Measurements from ENCODE around the gene PNPLA5.

PNPLA5 gene

DNA sequence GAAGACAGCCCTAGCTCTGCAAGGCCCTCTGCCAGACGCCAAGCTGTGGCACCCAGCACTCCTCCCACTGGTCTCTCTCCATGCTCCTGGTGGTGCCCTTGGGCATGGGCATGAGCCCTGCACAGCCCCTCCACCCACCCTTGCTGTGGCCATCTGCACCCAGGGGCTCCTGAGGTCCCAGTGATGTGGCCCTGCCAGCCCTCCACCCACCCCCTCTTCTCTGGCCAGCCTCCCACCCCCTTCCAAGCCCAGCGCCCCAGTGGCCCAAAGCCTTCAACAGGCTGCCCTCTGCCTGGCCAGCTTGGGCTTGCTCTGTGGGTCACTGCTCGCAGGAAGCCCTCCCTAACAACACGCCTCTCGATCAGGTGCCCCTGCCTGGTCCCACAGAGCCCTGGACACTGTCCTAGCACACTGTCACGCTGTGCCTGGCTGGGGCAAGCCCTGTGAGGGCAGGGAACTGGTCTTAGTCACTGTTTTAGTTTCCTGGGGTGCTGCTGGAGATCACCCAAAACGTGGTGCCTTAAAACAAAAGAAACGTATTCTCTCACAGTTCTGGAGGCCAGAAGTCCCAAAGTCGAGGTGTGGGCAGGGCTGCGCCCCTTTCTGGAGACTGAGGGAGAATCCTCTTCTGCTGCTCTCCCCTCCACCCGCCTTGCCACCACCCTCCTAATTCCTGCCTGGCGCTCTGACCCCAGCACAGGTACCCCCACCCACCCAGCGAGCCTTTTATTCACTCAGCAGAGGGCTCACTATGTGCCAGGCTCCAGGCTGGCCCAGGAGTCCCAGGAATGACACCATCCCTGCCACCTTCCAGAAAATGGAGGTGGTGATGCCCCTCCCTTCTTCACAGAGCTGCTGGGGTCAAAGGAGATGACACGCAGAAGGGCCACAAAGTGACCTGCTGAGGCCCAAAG lies 44.2 kb downstream of the PNPLA5 start:
- Mint-ChIP-seq H3K4me3 (no peak overlapping the region), H3K27ac (no peak overlapping the region), H3K9me3 (no peaks in the 10 kb centered on the region), H3K36me3 (ENCODE audit: low read depth) (no peaks in the 10 kb centered on the region), H3K27me3 (peaks cover 8% of the 10 kb centered on the region), H3K4me1 (no peaks in the 10 kb centered on the region)
- ATAC-seq, result no peak
- no peak for DNase-seq

DNA sequence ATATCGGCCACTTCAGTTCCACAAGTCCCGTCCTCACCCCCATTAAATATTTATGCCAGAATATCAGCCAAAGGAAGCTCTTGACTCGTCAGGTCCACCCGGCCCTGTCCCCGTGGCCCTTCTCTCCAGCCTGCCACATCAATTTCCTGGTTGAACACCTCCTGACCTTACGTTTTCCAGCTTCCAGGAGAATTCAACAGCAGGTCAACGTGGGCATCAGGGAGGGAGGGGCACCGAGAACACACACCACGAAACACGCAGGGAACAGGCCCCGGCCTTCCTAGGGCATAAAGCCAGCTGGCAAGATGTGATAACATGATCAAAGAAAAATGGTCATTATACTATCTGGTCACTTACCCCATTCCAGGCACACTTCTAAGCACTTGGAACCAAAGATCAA lies 44.8 kb downstream of the PNPLA5 start:
- H3K9me3 Mint-ChIP-seq, result no peaks in the 10 kb centered on the region
- H3K36me3 Mint-ChIP-seq (ENCODE audit: low read depth), result no peaks in the 10 kb centered on the region
- ATAC-seq (no peak), DNase-seq (no peak)
- H3K27ac Mint-ChIP-seq, result no peak overlapping the region
- H3K27me3 Mint-ChIP-seq, result peaks cover 6% of the 10 kb centered on the region
- no peak overlapping the region for H3K4me3 Mint-ChIP-seq
- no peaks in the 10 kb centered on the region for H3K4me1 Mint-ChIP-seq

DNA sequence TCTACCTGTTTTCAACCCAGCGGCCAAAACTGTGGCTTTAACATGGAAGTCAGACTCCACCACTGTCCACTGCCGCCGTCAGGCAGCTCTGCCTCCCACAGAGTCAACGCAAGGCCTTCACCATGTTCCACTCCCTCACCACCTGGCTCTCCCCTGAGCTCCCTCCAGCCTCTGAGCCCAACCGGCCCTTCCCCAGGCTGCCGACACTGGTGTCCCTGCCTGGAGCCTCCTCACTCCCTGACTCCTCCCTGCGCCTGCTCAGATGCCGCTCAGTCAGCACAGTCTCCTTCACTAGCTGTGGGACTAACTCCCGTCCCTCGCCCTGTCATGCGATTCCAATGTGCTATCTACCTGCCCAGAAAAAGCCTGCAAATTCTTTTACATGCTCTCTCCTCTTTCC lies 45.8 kb downstream of the PNPLA5 start:
- H3K4me1 Mint-ChIP-seq, result no peaks in the 10 kb centered on the region
- no peak for DNase-seq

DNA sequence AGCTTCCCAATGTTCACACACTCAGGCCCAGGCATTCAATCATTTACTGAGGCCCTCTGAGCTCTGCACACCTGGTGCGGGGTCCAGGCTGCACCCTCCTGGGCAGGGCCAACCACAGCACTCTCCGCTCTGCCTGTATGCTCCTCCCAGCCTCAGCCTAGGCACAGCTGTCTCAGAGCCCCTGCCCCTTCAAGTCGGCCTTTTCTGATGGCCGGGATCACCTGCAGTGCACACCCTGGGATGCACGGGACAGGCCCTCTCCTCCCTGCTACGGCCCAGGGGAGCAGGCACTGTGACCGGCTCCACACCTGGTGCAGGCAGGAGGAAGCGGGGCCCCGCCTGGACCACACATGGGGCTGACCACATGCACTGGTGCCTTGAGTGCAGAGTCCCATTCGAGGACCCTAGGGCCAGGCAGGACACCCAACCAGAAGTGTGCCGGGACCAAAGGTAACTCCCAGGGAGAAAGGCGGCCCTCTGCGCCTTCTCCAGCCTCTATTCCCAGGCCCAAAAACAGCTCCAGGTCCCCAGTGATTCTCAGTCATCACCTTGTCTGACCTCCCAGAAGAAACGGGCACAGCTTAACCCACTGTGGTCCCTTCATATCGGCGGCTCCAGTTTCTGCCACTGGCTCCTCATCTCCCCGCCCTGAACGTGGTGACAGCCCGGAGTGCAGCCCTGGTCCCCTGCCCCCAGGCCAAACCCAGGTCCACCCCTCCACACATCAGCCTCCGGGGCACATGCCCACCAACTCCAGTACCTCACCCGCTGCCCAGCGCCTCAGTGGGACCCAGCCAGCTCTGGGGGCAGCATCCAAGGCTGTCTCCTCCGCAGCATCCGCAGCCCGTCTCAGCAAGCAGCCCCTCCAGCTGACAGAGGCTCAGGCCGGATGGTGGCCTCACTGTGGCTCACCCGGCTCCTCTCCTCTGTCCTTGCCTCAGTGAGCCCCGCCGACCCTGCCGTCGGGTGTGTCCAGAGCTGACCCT lies 47.0 kb downstream of the PNPLA5 start:
- H3K4me1 Mint-ChIP-seq, result no peaks in the 10 kb centered on the region
- H3K4me3 Mint-ChIP-seq, result no peak overlapping the region
- ATAC-seq (no peak), DNase-seq (no peak)
- H3K27ac Mint-ChIP-seq, result no peak overlapping the region
- H3K9me3 Mint-ChIP-seq, result no peaks in the 10 kb centered on the region
- no peaks in the 10 kb centered on the region for H3K36me3 Mint-ChIP-seq (ENCODE audit: low read depth)
- H3K27me3 Mint-ChIP-seq, result no peaks in the 10 kb centered on the region

More for the DNA sequence above, 45.8 kb downstream of the PNPLA5 start:
- no peaks in the 10 kb centered on the region for H3K36me3 Mint-ChIP-seq (ENCODE audit: low read depth)
- no peak for ATAC-seq
- peaks cover 1% of the 10 kb centered on the region for H3K27me3 Mint-ChIP-seq
- H3K4me3 Mint-ChIP-seq, result no peak overlapping the region
- no peaks in the 10 kb centered on the region for H3K9me3 Mint-ChIP-seq
- no peak overlapping the region for H3K27ac Mint-ChIP-seq

DNA sequence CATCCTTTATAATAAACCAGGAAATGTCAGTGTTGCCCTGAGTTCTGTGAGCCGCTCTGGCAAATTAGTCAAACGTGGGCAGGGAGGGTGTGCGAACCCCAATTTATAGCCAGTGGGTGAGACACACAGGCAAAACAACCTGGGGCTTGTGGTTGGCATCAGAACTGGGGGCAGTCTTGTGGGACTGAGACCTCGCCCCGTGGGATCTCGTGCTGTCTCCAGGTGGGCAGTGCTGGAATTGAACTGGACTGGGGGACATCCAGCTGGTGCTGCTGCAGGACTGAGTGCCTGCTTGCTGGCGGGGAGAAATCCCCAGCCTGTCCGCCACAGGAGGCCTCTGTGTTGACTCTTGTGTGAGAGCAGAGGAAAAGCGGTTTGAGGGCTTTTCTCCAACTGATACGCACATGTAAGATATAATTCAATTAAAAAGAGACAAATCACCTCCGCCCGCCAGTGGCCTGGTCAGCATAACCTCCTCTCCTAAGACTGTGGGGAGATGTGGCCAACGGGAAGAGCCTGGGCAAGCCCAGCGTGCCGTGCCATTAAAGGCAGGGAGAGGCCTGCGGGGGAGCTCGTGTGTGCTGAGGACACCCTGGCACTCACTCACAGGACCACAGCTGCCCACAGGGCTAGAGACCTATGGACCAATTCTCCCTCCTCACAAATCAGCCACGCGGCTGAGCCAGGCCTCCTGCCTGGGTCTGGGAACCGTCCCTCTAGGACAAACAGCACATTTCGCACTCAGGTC lies 47.9 kb downstream of the PNPLA5 start:
- H3K9me3 Mint-ChIP-seq, result no peaks in the 10 kb centered on the region
- H3K4me1 Mint-ChIP-seq, result no peaks in the 10 kb centered on the region

DNA sequence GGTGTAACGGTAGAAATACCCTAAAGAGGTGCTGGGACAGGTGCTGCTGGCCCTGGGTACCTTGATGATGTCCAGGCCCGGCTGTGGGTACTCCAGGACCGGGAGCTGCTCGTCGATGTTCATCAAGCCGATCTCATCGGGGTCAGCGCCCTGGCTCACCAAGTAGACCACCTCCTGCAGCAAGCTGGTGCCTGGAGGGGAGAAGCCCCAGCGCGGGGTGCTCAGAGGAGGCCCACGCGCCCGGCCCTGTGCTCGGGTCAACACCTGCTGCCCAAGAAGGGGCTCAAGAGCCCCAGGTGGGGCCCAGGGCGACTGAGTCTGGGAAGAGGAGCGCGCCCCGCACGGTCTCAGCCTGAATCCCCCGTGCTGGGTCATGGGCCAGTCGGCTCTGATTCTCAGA lies 50.1 kb downstream of the PNPLA5 start:
- Mint-ChIP-seq H3K4me1 (no peaks in the 10 kb centered on the region), H3K4me3 (no peak overlapping the region), H3K27me3 (no peaks in the 10 kb centered on the region), H3K9me3 (no peaks in the 10 kb centered on the region), H3K27ac (no peak overlapping the region), H3K36me3 (ENCODE audit: low read depth) (no peaks in the 10 kb centered on the region)
- no peak for ATAC-seq
- no peak for DNase-seq

More for the DNA sequence above, 47.9 kb downstream of the PNPLA5 start:
- no peak overlapping the region for H3K27ac Mint-ChIP-seq
- ATAC-seq (no peak), DNase-seq (no peak)
- no peak overlapping the region for H3K4me3 Mint-ChIP-seq
- no peaks in the 10 kb centered on the region for H3K36me3 Mint-ChIP-seq (ENCODE audit: low read depth)
- no peaks in the 10 kb centered on the region for H3K27me3 Mint-ChIP-seq

DNA sequence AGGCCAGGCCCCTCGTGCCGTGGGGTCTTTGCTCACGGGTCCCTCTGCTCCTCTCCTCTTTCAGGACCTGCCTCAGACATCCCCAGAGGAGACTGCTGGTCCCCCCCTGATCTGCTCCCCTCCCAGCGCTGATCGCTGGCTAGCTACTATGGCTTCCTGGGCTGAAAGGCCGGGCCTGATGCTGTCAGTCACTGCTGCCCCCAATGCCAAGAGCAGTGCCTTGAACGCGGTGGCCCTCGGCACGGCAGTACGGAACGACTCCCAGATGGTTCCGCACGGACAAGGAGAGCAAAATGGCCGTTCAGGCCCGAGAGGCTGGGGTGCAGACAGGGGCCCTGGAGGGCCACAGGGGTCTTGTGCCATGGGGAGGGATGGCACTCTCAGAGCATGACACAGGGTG lies 51.0 kb downstream of the PNPLA5 start:
- H3K27me3 Mint-ChIP-seq, result no peaks in the 10 kb centered on the region
- no peaks in the 10 kb centered on the region for H3K4me1 Mint-ChIP-seq
- H3K9me3 Mint-ChIP-seq, result no peaks in the 10 kb centered on the region
- H3K36me3 Mint-ChIP-seq (ENCODE audit: low read depth), result no peaks in the 10 kb centered on the region
- no peak for DNase-seq
- H3K27ac Mint-ChIP-seq, result no peak overlapping the region
- H3K4me3 Mint-ChIP-seq, result no peak overlapping the region
- no peak for ATAC-seq

DNA sequence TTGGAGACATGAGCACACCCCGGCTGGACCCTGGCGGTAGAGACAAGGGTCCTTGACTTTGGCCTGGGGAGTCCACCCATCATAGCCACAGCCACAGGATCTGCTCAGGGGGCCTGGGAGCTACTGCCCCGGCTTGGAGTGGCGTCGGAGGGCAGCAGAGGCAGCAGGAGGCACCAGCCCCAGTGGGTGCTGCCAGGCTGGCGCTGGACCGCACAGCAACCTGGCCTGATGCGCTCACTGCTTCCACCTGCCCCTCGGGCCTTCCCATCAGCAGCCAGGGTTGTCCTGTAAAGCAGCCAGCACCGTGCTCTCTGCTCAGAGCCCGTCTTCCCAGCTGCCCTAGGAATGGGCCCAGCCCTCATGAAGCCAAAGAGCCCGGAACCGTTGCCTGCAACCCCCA lies 51.4 kb downstream of the PNPLA5 start:
- Mint-ChIP-seq H3K27ac (no peak overlapping the region), H3K9me3 (no peaks in the 10 kb centered on the region), H3K4me1 (no peaks in the 10 kb centered on the region), H3K4me3 (no peak overlapping the region), H3K36me3 (ENCODE audit: low read depth) (no peaks in the 10 kb centered on the region), H3K27me3 (peaks cover 3% of the 10 kb centered on the region)
- DNase-seq (no peak), ATAC-seq (no peak)

DNA sequence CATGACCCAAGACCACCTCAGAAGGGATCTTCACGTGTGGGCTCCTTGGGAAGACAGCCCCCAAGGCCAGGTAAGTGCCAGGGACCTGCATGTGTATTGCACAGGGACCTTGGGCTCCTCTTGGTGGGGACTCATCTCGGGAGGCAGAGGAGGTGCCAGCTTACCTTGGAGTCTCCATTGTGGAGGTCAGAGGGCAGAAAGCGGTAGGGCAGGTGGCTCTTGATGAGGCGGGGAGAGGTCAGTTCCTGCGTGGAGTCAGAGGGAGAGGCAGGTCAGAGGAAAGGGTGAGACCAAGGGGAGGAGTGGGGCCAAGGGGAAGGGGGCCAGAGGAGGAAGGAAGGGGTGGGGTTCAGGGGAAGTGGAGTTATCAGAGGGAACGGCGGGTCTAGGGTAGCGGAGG lies 52.0 kb downstream of the PNPLA5 start:
- Mint-ChIP-seq H3K36me3 (ENCODE audit: low read depth) (no peaks in the 10 kb centered on the region), H3K27ac (no peak overlapping the region), H3K4me3 (no peak overlapping the region), H3K27me3 (peaks cover 4% of the 10 kb centered on the region), H3K9me3 (no peaks in the 10 kb centered on the region), H3K4me1 (no peaks in the 10 kb centered on the region)
- DNase-seq, result no peak
- no peak for ATAC-seq

DNA sequence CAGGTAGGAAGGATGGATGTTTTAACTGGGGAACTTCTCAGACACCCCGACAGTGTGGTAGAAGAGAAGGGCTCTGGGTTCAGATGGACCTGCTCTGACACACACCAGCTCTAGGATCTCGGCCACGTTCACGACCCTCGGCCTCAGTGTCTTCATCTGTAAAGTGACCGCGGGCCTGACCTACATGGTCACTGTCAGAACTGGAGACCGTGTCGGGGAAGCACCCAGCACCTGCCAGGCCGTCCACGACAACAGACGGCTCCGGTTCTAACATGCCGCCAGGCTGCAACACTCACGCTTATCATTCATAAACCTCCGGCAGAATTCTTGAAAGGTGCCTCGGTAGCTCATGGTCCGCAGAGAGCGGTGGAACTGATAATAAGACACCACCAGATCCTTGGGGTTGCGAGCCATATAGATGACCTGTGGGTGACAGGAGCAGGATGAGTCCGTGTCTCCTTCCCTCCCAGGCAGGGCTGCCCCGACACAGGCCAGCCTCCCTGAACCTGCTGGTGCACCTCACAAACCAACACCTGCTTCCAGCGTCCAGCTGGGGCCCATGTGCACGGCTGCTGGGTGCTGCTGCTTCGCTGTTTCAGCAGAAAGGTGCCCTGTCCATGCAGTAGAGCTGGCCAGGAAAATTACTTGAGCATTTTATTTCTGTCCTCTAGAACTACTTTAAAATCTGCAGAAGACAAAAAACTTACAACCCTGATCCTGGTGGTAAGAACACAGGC lies 53.1 kb downstream of the PNPLA5 start:
- Mint-ChIP-seq H3K4me1 (no peaks in the 10 kb centered on the region), H3K9me3 (no peaks in the 10 kb centered on the region), H3K27me3 (peaks cover 4% of the 10 kb centered on the region), H3K27ac (no peak overlapping the region), H3K36me3 (ENCODE audit: low read depth) (no peaks in the 10 kb centered on the region), H3K4me3 (no peak overlapping the region)
- ATAC-seq (no peak), DNase-seq (no peak)

DNA sequence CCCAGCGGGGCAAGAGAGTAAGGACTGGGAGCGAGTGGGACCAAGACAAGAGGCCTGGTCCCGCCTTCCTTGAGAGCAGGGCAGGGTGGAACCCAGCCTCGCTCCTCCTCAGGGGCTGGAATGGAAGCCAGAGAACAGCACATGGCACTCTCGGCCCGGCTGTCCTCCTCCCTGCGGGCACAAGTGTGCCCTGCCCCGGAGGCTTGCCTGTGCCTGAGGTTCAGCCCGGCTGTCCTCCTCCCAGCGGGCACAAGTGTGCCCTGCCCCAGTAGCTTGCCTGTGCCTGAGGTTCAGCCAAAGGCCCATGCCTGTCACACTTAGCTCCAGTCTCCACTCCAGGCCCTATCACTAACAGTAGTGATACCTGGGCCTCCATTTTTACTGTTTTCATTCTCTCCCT lies 53.7 kb downstream of the PNPLA5 start:
- no peak overlapping the region for H3K27ac Mint-ChIP-seq

DNA sequence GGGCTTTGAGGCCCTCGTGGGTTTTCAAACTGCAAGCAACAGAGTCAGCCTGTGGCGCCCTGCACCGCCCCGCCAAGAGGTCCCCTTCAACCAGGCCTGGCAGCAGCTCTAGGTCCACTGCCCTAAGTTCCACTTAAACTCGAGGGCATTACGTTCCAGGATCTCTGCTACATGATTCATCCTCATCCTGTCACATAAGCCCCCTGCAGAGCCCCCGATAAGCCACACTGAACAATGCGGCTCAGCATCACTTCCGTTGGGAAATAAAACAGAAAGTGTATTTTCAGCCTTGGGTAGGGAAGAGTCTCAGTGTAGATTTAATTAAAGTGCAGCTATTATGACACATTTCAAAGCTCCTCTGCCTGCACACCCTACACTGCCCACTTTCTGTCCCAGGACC lies 54.1 kb downstream of the PNPLA5 start:
- ATAC-seq (no peak), DNase-seq (no peak)
- Mint-ChIP-seq H3K36me3 (ENCODE audit: low read depth) (no peaks in the 10 kb centered on the region), H3K9me3 (no peaks in the 10 kb centered on the region), H3K4me3 (no peak overlapping the region), H3K27ac (no peak overlapping the region), H3K4me1 (no peaks in the 10 kb centered on the region), H3K27me3 (peaks cover 8% of the 10 kb centered on the region)

More for the DNA sequence above, 53.7 kb downstream of the PNPLA5 start:
- Mint-ChIP-seq H3K27me3 (peaks cover 4% of the 10 kb centered on the region), H3K36me3 (ENCODE audit: low read depth) (no peaks in the 10 kb centered on the region), H3K9me3 (no peaks in the 10 kb centered on the region), H3K4me1 (no peaks in the 10 kb centered on the region), H3K4me3 (no peak overlapping the region)
- ATAC-seq, result no peak
- DNase-seq, result no peak

DNA sequence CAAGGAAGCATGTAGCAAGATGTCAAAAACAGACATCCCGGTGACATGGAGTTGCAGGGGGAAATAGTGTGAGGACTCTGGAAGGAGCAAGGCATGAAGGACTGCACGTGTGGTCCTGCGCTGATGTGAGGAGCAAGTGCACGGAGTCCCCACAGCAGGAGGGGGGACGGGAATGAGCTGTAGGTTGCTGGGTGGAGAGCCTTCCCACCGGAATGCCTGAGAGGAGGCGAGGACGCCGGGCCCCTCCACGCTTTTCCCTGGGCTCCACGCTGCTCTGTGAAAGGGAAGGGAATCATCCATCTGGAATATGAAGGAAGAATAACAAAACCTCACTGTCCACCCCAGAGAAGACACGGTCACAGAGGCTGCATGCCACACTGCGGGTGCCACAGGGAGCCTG lies 56.1 kb downstream of the PNPLA5 start:
- H3K27ac Mint-ChIP-seq, result no peak overlapping the region
- DNase-seq (no peak), ATAC-seq (no peak)
- H3K36me3 Mint-ChIP-seq (ENCODE audit: low read depth), result no peaks in the 10 kb centered on the region
- peaks cover 8% of the 10 kb centered on the region for H3K27me3 Mint-ChIP-seq
- H3K9me3 Mint-ChIP-seq, result no peaks in the 10 kb centered on the region
- H3K4me3 Mint-ChIP-seq, result no peak overlapping the region
- no peaks in the 10 kb centered on the region for H3K4me1 Mint-ChIP-seq

DNA sequence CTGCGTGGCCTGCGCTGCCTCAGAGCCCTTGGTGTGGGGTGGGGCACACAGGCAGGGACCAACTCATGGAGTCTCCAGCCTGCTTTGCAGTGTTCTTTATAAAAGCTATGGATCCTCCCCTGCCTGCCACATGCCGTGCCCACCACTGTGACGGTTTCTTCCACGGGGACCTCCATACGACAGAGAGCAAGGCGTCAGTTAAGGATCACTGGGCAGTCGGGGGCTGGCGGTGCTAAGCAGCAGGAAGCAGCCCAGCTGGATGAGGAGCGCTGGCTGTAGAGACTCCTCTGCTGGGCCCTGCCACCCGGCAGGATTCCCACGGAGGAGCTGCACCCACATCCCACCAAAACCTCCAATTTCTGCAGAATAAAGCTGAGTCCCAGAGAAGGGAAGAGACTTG lies 56.6 kb downstream of the PNPLA5 start:
- ATAC-seq, result no peak
- no peak overlapping the region for H3K27ac Mint-ChIP-seq
- H3K4me1 Mint-ChIP-seq, result no peaks in the 10 kb centered on the region
- peaks cover 8% of the 10 kb centered on the region for H3K27me3 Mint-ChIP-seq
- H3K9me3 Mint-ChIP-seq, result no peaks in the 10 kb centered on the region
- DNase-seq, result no peak
- H3K36me3 Mint-ChIP-seq (ENCODE audit: low read depth), result no peaks in the 10 kb centered on the region
- H3K4me3 Mint-ChIP-seq, result no peak overlapping the region
